RPMI7951 (cell line): Measurements from ENCODE around the gene TANGO2. TPM values are rescaled to one million over a fixed set of nuclear protein-coding genes. Genes with fewer than 3 reads are reported as not detected.

Experiments used
- DNase-seq: peaks from one replicate; pipeline ENCODE4 v3.0.0-alpha.2; 2012; ENCODE audit warnings: low read depth
- total RNA-seq: library from RNA; depleted of rRNA; stranded (reverse); fragments of >200 nt; shearing (Covaris generic); gene quantifications from 2 replicates; pipeline ENCODE4 v1.2.3, GENCODE V29; 2014

TANGO2 gene
- total RNA-seq, 1 experiment from 2014 or later = 14.9 TPM

- no peak for DNase-seq
These were observed 22.4 kb downstream of the TANGO2 start for GRCh38 chr22:20043057-20043996.

- DNase-seq = no peak
These were observed 23.1 kb downstream of the TANGO2 start for GRCh38 chr22:20043997-20044342.

DNA sequence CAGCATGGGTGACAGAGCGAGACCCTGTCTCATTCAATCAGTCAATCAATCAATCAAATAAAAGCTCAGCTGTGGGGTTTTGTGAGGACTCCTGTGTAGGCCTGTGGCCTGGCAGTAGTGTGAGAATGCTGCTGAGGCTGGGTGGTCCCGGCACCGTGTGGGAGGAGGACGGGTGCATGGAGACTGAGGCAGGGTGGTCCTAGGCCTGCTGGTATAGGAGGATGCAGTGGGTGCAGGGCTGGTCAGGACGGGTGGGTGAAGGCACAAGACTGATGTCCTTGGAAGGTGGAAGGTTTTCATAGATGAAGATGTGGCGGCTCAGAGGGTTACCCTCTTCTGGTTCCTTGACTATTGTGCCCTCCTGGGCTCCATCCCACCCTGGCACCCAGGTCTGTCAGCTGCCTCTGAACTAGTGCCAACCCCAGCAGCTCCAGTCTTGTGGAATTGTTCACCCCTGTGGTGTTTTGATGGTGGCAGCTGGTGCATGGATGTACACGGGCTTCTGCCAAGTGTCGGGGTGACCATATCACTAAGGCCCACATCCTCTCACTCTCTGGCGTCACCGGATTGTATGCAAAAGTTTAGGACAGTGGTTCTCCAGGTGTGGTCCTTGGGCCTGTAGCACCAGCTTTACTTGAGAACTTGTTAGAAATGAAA is 23.7 kb downstream of the TANGO2 start:
- DNase-seq = no peak

DNA sequence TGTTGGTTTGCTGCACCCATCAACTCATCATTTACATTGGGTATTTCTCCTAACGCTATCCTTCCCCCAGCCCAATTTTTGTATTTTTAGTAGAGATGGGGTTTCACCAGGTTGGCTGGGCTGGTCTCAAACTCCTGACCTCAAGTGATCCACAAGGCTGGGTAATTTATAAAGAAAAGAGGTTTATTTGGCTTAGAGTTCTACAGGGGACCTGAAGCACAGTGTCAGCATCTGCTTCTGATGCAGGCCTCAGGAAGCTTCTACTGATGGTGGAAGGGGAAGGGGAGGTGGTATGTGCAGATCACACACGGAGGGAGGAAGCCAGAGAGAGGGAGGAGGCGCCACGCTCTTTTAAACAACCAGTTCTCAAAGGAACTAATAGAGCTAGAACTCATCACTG is 25.8 kb downstream of the TANGO2 start:
- DNase-seq = no peak

DNA sequence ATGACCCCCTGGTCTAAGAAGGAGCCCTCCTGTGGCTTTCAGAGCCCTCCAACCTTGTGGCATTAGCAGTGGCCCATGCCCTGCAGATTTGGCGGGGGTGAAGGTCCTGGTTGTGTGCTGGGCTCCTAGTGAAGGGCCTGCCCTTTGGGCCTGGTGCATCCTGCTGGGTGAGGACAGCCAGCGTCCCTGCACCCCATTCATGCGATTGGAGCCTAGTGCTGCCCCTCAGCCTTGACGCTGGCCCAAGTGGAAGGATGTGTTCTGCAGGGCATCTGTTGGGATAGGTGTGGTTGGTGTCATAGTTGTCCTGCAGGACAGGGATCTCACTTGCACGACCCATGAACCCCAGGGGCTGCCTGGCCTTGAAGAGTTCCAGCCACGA is 31.0 kb downstream of the TANGO2 start:
- DNase-seq = no peak

DNA sequence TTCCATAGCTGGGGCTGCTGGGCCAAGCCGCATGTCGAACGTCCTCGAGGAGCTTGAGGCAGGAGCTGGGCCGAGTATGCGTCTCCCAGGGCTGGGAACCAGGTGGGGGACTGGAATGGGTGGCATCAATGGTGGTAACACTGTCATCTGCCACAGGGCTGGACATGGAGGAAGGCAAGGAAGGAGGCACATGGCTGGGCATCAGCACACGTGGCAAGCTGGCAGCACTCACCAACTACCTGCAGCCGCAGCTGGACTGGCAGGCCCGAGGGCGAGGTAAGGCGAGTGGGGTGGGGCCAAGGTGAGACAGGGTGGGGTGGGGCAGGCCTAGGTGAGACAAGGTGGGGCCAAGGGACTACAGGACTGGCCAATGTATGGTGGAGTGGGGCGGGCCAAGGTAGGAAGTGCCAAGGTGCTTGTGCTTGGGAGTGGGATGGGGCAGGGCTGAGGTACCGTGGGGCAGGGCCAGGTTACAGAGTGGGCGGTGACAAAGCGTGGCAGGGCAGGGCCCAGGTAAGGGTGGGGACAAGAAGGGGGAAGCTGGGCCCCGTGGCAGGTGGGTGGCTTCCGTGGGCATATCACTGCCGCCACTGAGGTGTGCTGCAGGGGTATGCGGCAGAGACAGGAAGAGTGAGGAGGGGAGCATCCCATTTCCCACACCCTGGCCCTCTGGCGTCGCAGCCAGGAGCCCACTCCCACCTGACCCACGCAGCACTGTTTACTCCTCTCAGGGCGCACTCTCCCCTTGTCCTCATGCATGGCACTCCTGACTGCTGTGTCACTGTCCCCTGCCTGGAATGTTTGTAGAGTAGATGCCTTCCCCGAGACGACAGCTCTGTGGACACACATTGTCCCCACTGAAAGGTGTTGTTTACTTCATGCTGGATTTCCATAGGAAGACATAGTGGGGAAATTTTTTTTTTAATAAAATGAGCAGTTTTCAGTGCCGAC is 31.7 kb downstream of the TANGO2 start:
- no peak for DNase-seq

- no peak for DNase-seq
These were observed 32.6 kb downstream of the TANGO2 start for GRCh38 chr22:20053407-20054033.

- no peak for DNase-seq
These were observed 33.1 kb downstream of the TANGO2 start for GRCh38 chr22:20054034-20054427.

- DNase-seq = no peak
These were observed 33.6 kb downstream of the TANGO2 start for GRCh38 chr22:20054485-20054884.

- DNase-seq = no peak
These were observed 34.2 kb downstream of the TANGO2 start for GRCh38 chr22:20055144-20055543.

DNA sequence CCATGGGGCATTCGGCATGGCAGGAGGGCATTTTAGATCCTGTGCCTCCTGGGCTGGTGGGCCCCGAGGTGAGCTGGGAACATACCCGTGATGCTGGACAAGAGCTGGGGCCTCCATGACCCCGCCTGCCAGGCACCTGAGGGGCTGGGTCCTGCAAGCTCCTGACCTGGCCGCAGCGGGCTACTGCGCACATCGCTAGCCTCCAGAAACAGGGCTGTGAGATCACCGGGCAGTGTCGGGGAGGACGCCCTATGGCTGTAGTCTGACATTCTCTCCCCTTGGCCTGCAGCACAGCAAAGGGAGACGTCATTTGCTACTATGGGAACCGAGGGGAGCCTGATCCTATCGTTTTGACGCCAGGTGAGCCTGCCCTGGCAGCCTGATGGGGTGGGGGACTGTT is 34.7 kb downstream of the TANGO2 start:
- DNase-seq = no peak

DNA sequence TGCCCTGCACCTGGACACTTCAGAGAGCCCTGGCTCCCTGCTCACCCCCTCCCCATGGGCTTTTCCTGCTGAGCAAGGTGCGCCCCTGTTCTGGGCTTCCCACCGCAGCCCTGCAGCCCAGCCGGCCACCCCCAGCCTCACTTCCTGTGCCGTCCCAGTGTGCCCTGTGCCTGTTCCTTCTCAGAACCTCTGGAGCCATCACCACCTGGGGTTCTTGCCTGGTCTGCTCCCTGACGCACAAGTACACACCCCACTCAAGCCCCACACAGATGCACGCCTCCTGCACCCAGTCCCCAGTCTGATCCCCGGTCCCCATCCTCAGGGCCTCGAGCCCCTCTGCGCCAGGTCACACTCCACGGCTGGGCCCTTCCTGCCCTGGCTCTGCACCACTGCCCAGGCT is 35.3 kb downstream of the TANGO2 start:
- no peak for DNase-seq

DNA sequence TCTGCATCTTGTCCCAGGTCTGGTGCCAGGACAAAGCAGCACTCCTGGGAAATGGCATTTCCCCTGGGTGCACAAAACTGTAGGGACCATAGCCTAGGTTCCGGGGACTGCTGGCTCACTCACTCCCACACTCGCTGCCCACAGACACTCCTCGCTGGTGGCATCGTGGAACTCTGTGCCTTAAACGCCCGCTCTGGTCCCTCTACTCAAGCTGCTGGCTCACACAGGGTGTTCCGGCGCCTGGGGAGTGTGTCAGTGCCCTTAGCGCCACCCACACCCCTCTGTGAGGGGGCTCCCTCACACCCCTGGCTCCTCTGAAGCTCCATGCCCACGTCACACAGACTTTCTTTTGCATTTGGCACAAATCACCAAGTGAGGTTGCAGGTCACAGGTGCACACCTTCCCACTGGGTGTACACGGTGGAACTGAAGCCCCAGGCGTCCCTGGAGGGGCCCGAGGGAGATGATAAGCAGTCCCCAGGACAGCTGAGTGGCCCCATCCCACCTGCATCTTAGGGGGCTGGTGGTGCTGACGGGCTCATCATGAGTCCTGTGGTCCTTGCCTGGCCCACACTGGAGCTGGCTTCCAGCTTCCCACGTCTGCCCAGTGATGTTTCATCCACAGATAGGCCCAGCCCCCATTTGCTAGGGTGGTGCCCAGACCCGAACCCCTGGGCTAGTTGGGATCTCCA is 35.9 kb downstream of the TANGO2 start:
- no peak for DNase-seq

GRCh38 chr22:20057596-20058268 is 36.8 kb downstream of the TANGO2 start:
- DNase-seq = no peak

GRCh38 chr22:20058989-20059770 is 38.3 kb downstream of the TANGO2 start:
- no peak for DNase-seq

DNA sequence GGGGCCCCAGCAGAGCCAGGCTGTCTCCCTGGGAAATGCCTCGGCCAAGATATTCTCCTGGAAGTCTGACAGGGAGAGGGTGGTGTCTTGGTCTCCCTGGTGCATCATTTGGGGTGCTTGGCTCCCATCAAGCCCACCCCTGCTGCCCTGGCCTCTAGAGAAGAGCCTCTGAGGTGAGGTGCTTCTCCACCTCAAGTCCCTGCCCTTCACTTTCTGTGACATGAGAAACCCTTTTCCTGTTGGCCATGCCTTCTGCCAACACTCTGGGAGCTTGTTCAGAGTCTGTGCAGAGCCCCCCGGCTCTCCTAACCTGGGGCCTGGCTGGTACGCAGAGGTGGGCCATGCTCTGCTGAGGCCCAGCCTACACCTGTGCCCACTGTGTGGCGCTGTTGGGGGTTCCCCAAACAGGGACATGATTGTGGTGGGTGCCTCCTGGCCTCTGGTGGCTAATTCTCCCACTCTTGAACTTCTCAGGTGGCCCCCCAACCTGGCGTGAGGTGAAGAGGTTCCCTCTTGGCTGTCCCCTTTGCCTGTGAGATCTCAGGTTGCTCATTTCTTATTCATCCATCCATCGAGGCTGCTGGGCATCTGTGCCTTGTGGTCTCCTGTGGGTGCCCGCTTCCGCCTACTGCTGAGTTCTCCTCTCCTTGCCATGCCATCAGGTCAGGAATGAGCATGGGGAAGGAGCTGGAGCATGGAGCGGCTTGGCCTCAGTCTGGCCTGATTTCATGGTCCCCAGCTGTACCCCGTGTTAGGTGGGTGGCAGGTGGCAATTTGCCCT is 40.0 kb downstream of the TANGO2 start:
- no peak for DNase-seq

DNA sequence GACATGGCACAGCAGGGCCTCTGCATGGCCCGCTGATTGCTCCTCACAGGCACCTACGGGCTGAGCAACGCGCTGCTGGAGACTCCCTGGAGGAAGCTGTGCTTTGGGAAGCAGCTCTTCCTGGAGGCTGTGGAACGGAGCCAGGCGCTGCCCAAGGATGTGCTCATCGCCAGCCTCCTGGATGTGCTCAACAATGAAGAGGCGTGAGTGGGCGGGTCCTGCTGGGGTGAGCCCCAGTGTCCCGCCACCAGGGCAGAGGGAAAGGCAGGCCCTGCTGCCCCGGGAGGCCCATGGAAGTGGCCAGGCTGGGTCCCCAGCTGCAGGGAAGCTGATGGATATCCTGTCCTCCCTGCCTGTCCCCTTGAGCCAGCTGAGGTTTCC is 40.6 kb downstream of the TANGO2 start:
- DNase-seq = peak; percentile 4

- no peak for DNase-seq
These were observed 41.3 kb downstream of the TANGO2 start for GRCh38 chr22:20062043-20062765.
